Neural progenitor cell (in vitro differentiated cells): ENCODE measurements around the gene ZCCHC14.

Experiments used
- EZH2 ChIP-seq: fragments of 200-600 bp; sonication (generic); IDR thresholded peaks from 2 replicates; pipeline ENCODE4 v1.6.1; 2017; ENCODE audit warnings: antibody characterized with exemption, mild to moderate bottlenecking, moderate library complexity
- EZH2phosphoT487 ChIP-seq: fragments of 200-600 bp; sonication (generic); IDR thresholded peaks from 2 replicates; pipeline ENCODE4 v1.6.1; 2017; ENCODE audit warnings: antibody characterized with exemption
- TF ChIP-seq, protein P1 (sequence below): fragments of 200-600 bp; sonication (generic); IDR thresholded peaks from 2 replicates; pipeline ENCODE4 v1.5.1; 2017; ENCODE audit warnings: antibody characterized with exemption, mild to moderate bottlenecking

DNA sequence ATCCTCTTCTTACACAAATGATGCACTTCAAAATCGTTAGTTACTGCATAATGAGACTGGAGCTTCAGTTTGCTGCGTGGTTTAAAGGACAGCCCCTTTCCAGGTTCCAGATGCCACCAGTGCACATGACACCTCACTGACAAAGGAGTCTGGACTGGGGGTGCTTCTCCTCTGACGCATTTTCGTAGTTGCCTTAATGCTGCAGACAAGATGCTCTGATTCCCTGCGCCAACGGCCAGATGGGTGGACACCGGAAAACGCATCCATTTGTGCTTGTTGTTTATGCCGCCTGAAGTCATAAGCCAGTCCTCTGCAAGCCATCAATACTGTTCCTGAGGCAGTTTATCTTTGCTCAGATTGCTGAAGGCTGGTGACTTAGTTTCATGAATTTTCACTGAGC, 125.3 kb downstream of the ZCCHC14 start:
- TF ChIP-seq, protein P1, sequence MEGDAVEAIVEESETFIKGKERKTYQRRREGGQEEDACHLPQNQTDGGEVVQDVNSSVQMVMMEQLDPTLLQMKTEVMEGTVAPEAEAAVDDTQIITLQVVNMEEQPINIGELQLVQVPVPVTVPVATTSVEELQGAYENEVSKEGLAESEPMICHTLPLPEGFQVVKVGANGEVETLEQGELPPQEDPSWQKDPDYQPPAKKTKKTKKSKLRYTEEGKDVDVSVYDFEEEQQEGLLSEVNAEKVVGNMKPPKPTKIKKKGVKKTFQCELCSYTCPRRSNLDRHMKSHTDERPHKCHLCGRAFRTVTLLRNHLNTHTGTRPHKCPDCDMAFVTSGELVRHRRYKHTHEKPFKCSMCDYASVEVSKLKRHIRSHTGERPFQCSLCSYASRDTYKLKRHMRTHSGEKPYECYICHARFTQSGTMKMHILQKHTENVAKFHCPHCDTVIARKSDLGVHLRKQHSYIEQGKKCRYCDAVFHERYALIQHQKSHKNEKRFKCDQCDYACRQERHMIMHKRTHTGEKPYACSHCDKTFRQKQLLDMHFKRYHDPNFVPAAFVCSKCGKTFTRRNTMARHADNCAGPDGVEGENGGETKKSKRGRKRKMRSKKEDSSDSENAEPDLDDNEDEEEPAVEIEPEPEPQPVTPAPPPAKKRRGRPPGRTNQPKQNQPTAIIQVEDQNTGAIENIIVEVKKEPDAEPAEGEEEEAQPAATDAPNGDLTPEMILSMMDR: no peak
- no peak for TF ChIP-seq EZH2phosphoT487
- no peak for TF ChIP-seq EZH2
